NCI-H1694 treated with DMSO at 0.1 percent for 48 hours (cell line): Measurements from ENCODE around the gene TLR8.
"Not testable (repeated sequence)": the region's sequence is repeated elsewhere in the genome, so short reads cannot be mapped to it uniquely, and the experiment has no call there.

Experiments used
- DNase-seq: peaks from one replicate; lab custom pipeline; 2025; lab: John Stamatoyannopoulos, UW

The TLR8 gene

GRCh38 chrX:12946838-12947544, 40.6 kb downstream of the TLR8 start:
- DNase-seq, result peak; percentile 34

- no peak for DNase-seq
These were observed 41.3 kb downstream of the TLR8 start for GRCh38 chrX:12947545-12948235.

- DNase-seq, result no peak
These were observed 42.1 kb downstream of the TLR8 start for GRCh38 chrX:12948495-12948894.

- DNase-seq, result no peak
These were observed 42.9 kb downstream of the TLR8 start for GRCh38 chrX:12949205-12949926.

- DNase-seq, result no peak
These were observed 43.7 kb downstream of the TLR8 start for GRCh38 chrX:12949927-12950656.

GRCh38 chrX:12950851-12951594, 44.6 kb downstream of the TLR8 start:
- DNase-seq, result no peak

- no peak for DNase-seq
These were observed 45.2 kb downstream of the TLR8 start for GRCh38 chrX:12951595-12951975.

GRCh38 chrX:12953420-12953819, 47.0 kb downstream of the TLR8 start:
- DNase-seq, result no peak

- no peak for DNase-seq
These were observed 48.0 kb downstream of the TLR8 start for GRCh38 chrX:12954376-12954775.

- no peak for DNase-seq
These were observed 48.6 kb downstream of the TLR8 start for GRCh38 chrX:12954981-12955380.

- no peak for DNase-seq
These were observed 49.7 kb downstream of the TLR8 start for GRCh38 chrX:12955882-12956703.

GRCh38 chrX:12956704-12957534, 50.5 kb downstream of the TLR8 start:
- no peak for DNase-seq

- no peak for DNase-seq
These were observed 51.6 kb downstream of the TLR8 start for GRCh38 chrX:12958059-12958458.

GRCh38 chrX:12958461-12958860, 52.0 kb downstream of the TLR8 start:
- DNase-seq, result no peak

GRCh38 chrX:12961196-12961718, 54.8 kb downstream of the TLR8 start:
- no peak for DNase-seq

- DNase-seq, result no peak
These were observed 55.7 kb downstream of the TLR8 start for GRCh38 chrX:12962041-12962504.

GRCh38 chrX:12963210-12963850, 56.9 kb downstream of the TLR8 start:
- DNase-seq, result not testable (repeated sequence)

GRCh38 chrX:12965131-12965940, 58.9 kb downstream of the TLR8 start:
- DNase-seq, result no peak
